DOHH2 (cell line): ENCODE measurements around the gene SLC50A1.

Experiments used
- H3F3A ChIP-seq: fragments of 200-600 bp; sonication (generic), shearing (Covaris generic); 2 replicates; pipeline ENCODE4 v1.6.0; 2016; ENCODE audit warnings: antibody characterized with exemption, mild to moderate bottlenecking; ENCODE audit not compliant: control insufficient read depth, insufficient read depth
- H3K27ac ChIP-seq: fragments of 200-600 bp; sonication (generic); 2 replicates; pipeline ENCODE4 v1.5.1; 2014; ENCODE audit warnings: low read depth, mild to moderate bottlenecking, low read length, moderate library complexity
- H3K27me3 ChIP-seq: fragments of 200-600 bp; sonication (generic); 2 replicates; pipeline ENCODE4 v1.6.1; 2014; ENCODE audit warnings: mild to moderate bottlenecking, low read length, mixed read lengths; ENCODE audit not compliant: control insufficient read depth
- H3K36me3 ChIP-seq: fragments of 200-600 bp; sonication (generic); 2 replicates; pipeline ENCODE4 v1.6.1; 2014; ENCODE audit warnings: mild to moderate bottlenecking, low read length, moderate library complexity, mixed read lengths; ENCODE audit not compliant: control insufficient read depth
- H3K4me1 ChIP-seq: fragments of 200-600 bp; sonication (generic); 2 replicates; pipeline ENCODE4 v1.6.1; 2014; ENCODE audit warnings: mild to moderate bottlenecking, low read length, mixed read lengths; ENCODE audit not compliant: control insufficient read depth
- H3K4me2 ChIP-seq: fragments of 200-600 bp; sonication (generic); 2 replicates; pipeline ENCODE4 v1.6.0; 2014; ENCODE audit warnings: mild to moderate bottlenecking, low read length, moderate library complexity
- H3K4me3 ChIP-seq: fragments of 200-600 bp; sonication (generic); 2 replicates; pipeline ENCODE4 v1.5.1; 2014; ENCODE audit warnings: mild to moderate bottlenecking, low read length, mixed read lengths
- H3K79me2 ChIP-seq: fragments of 200-600 bp; sonication (generic); 2 replicates; pipeline ENCODE4 v1.6.1; 2014; ENCODE audit warnings: mild to moderate bottlenecking, low read length, mixed read lengths; ENCODE audit not compliant: control insufficient read depth
- H3K9me2 ChIP-seq: fragments of 200-600 bp; sonication (generic); replicated peaks from 2 replicates; pipeline ENCODE4 v1.6.1; 2014; ENCODE audit warnings: mild to moderate bottlenecking, low read length, mixed read lengths; ENCODE audit not compliant: control insufficient read depth
- H3K9me3 ChIP-seq: fragments of 200-600 bp; sonication (generic); 2 replicates; pipeline ENCODE4 v1.6.1; 2014; ENCODE audit warnings: antibody characterized with exemption, low read length, mixed read lengths; ENCODE audit not compliant: control insufficient read depth, insufficient read depth
- H4K20me1 ChIP-seq: fragments of 200-600 bp; sonication (generic); 2 replicates; pipeline ENCODE4 v1.6.0; 2014; ENCODE audit warnings: low read depth, mild to moderate bottlenecking, antibody characterized with exemption, low read length, moderate library complexity; ENCODE audit not compliant: control insufficient read depth, insufficient read depth
- CTCF ChIP-seq: fragments of 200-600 bp; sonication (generic); IDR thresholded peaks from one replicate; pipeline ENCODE4 v1.5.1; 2014; ENCODE audit warnings: antibody characterized with exemption, mild to moderate bottlenecking, low read depth, low read length; ENCODE audit not compliant: poor library complexity, severe bottlenecking
- EZH2phosphoT487 ChIP-seq: fragments of 200-600 bp; sonication (generic); IDR thresholded peaks from 2 replicates; pipeline ENCODE4 v1.6.1; 2017; ENCODE audit warnings: borderline replicate concordance, mild to moderate bottlenecking, antibody characterized with exemption, low read length, moderate library complexity, mixed read lengths

SLC50A1 gene

GRCh38 chr1:155104605-155105534, 30.8 kb upstream of the SLC50A1 start:
- H3K27me3 ChIP-seq, result no peaks in the 10 kb centered on the region
- H3K36me3 ChIP-seq, result no peaks in the 10 kb centered on the region
- H3F3A ChIP-seq, result no peaks in the 10 kb centered on the region
- no peak overlapping the region for H3K27ac ChIP-seq
- H3K79me2 ChIP-seq, result no peaks in the 10 kb centered on the region
- no peak overlapping the region for H3K4me2 ChIP-seq
- H3K4me1 ChIP-seq, result peaks cover 15% of the 10 kb centered on the region
- TF ChIP-seq CTCF (no peak), EZH2phosphoT487 (no peak)
- H3K4me3 ChIP-seq, result no peak overlapping the region
- H3K9me3 ChIP-seq, result no peaks in the 10 kb centered on the region
- no peaks in the 10 kb centered on the region for H4K20me1 ChIP-seq
- no peaks in the 10 kb centered on the region for H3K9me2 ChIP-seq

- Histone ChIP-seq H3K4me2 (no peak overlapping the region), H3K9me3 (no peaks in the 10 kb centered on the region), H3K27me3 (no peaks in the 10 kb centered on the region), H3K4me1 (peaks cover 15% of the 10 kb centered on the region), H3K36me3 (no peaks in the 10 kb centered on the region), H3F3A (no peaks in the 10 kb centered on the region), H3K4me3 (no peak overlapping the region), H3K9me2 (no peaks in the 10 kb centered on the region), H3K27ac (no peak overlapping the region), H3K79me2 (no peaks in the 10 kb centered on the region), H4K20me1 (no peaks in the 10 kb centered on the region)
- TF ChIP-seq CTCF (no peak), EZH2phosphoT487 (no peak)
Measured at GRCh38 chr1:155105604-155106011, 30.0 kb upstream of the SLC50A1 start.

- no peak overlapping the region for H3K27ac ChIP-seq
- H3F3A ChIP-seq, result no peaks in the 10 kb centered on the region
- peaks cover 15% of the 10 kb centered on the region for H3K4me1 ChIP-seq
- H3K9me2 ChIP-seq, result no peaks in the 10 kb centered on the region
- no peaks in the 10 kb centered on the region for H3K9me3 ChIP-seq
- no peaks in the 10 kb centered on the region for H3K36me3 ChIP-seq
- H3K4me2 ChIP-seq, result no peak overlapping the region
- H4K20me1 ChIP-seq, result no peaks in the 10 kb centered on the region
- no peaks in the 10 kb centered on the region for H3K27me3 ChIP-seq
- TF ChIP-seq EZH2phosphoT487, result no peak
- no peak for TF ChIP-seq CTCF
- H3K4me3 ChIP-seq, result no peak overlapping the region
- no peaks in the 10 kb centered on the region for H3K79me2 ChIP-seq
Measured at GRCh38 chr1:155106862-155107261, 28.8 kb upstream of the SLC50A1 start.
